NB4 (cell line): ENCODE measurements around the gene SERPINA12.

ENCODE experiments used
- DNase-seq: peaks from one replicate; pipeline ENCODE4 v3.0.0; 2010; ENCODE audit warnings: low read depth
- H3K4me3 ChIP-seq: one replicate; pipeline ENCODE4 v1.5.1; 2011; ENCODE audit warnings: mild to moderate bottlenecking, low read depth, low read length, moderate library complexity
- CTCF ChIP-seq: IDR thresholded peaks from one replicate; pipeline ENCODE4 v1.5.1; 2012; ENCODE audit warnings: low read depth, low read length
- MAX ChIP-seq: IDR thresholded peaks from 2 replicates; pipeline ENCODE4 v1.6.1; 2011; ENCODE audit warnings: low read depth, low read length
- MYC ChIP-seq: IDR thresholded peaks from 2 replicates; pipeline ENCODE4 v1.6.1; 2011; ENCODE audit warnings: low read depth, low read length
- POLR2A ChIP-seq: IDR thresholded peaks from 2 replicates; pipeline ENCODE4 v1.6.1; 2011; ENCODE audit warnings: mild to moderate bottlenecking; ENCODE audit not compliant: insufficient read length; ENCODE audit errors: extremely low read depth

Gene SERPINA12

GRCh38 chr14:94531187-94531586, 21.9 kb upstream of the SERPINA12 start:
- no peak overlapping the region for H3K4me3 ChIP-seq
- TF ChIP-seq POLR2A (no peak), MYC (no peak), MAX (no peak), CTCF (no peak)
- DNase-seq, result no peak

- DNase-seq, result no peak
- no peak for TF ChIP-seq MYC
- no peak for TF ChIP-seq POLR2A
- TF ChIP-seq MAX, result no peak
- TF ChIP-seq CTCF, result no peak
- H3K4me3 ChIP-seq, result no peak overlapping the region
Observed at GRCh38 chr14:94524093-94524492, 14.8 kb upstream of the SERPINA12 start.

- no peak overlapping the region for H3K4me3 ChIP-seq
- no peak for DNase-seq
- TF ChIP-seq MAX (no peak), POLR2A (no peak), MYC (no peak), CTCF (no peak)
Observed at GRCh38 chr14:94523265-94523664, 14.0 kb upstream of the SERPINA12 start.

GRCh38 chr14:94522115-94522724, 13.0 kb upstream of the SERPINA12 start:
- TF ChIP-seq MYC (no peak), CTCF (no peak), MAX (no peak), POLR2A (no peak)
- DNase-seq, result no peak
- no peak overlapping the region for H3K4me3 ChIP-seq

- H3K4me3 ChIP-seq, result no peak overlapping the region
- no peak for DNase-seq
- TF ChIP-seq POLR2A (no peak), CTCF (no peak), MAX (no peak), MYC (no peak)
Observed at GRCh38 chr14:94521375-94522114, 12.3 kb upstream of the SERPINA12 start.
